H1 (cell line): ENCODE measurements around the gene DCAF4. TPM values are rescaled to one million over a fixed set of nuclear protein-coding genes. Genes with fewer than 3 reads are reported as not detected.

Source experiments
- CTCF ChIA-PET: fragments of 300-600 bp; sonication (Branson Sonifier 250); formaldehyde crosslinking; loops from one replicate; lab custom pipeline; 2021; ENCODE audit not compliant: partially characterized antibody; lab: Charles Lee
- POLR2A ChIA-PET: fragments of 300-600 bp; sonication (Branson Sonifier 250); formaldehyde crosslinking; loops from one replicate; lab custom pipeline; 2021; ENCODE audit warnings: inconsistent platforms; ENCODE audit not compliant: partially characterized antibody; lab: Charles Lee
- DNase-seq, 2 experiments: peaks; one replicate each; pipeline versions ENCODE4 v3.0.0 to v3.0.0-alpha.2; 2010 to 2022; ENCODE audit warnings: low spot score in 2 of 2, low read depth in 1 of 2, mixed read lengths in 1 of 2
- FAIRE-seq: peaks from 2 replicates; lab custom pipeline; 2011; peaks lifted over from hg19 to GRCh38; lab: Jason Lieb, UNC
- H2AFZ ChIP-seq: 2 replicates; pipeline ENCODE4 v1.8.1; 2012; ENCODE audit warnings: low read length, inconsistent platforms
- H2AK5ac ChIP-seq: 2 replicates; pipeline ENCODE4 v1.6.1; 2013; ENCODE audit warnings: low read depth, low read length
- H2BK120ac ChIP-seq: replicated peaks from 2 replicates; pipeline ENCODE3; 2013; ENCODE audit warnings: low read depth, low read length, inconsistent platforms
- H2BK12ac ChIP-seq: 2 replicates; pipeline ENCODE4 v1.6.1; 2013; ENCODE audit warnings: low read depth, low read length
- H2BK15ac ChIP-seq: 2 replicates; pipeline ENCODE4 v1.6.1; 2013; ENCODE audit warnings: low read length
- H2BK20ac ChIP-seq: 2 replicates; pipeline ENCODE4 v1.6.1; 2013; ENCODE audit warnings: low read length
- H2BK5ac ChIP-seq: 2 replicates; pipeline ENCODE4 v1.6.1; 2013; ENCODE audit warnings: low read depth, low read length
- H3K14ac ChIP-seq: 2 replicates; pipeline ENCODE4 v1.6.1; 2013; ENCODE audit warnings: inconsistent platforms; ENCODE audit not compliant: insufficient read length
- H3K18ac ChIP-seq: 2 replicates; pipeline ENCODE4 v1.6.1; 2013; ENCODE audit warnings: low read length; ENCODE audit errors: extremely low read depth
- H3K23ac ChIP-seq: 2 replicates; pipeline ENCODE4 v1.6.1; 2013; ENCODE audit warnings: inconsistent platforms; ENCODE audit not compliant: insufficient read length
- H3K23me2 ChIP-seq: 2 replicates; pipeline ENCODE4 v1.6.1; 2013; ENCODE audit warnings: low read depth, low read length
- H3K27ac ChIP-seq: 2 replicates; pipeline ENCODE4 v1.6.1; 2011; ENCODE audit warnings: low read depth, low read length, inconsistent platforms
- H3K27me3 ChIP-seq, 4 experiments: replicated peaks in 1 of 4; 1 replicate in 1 of 4; 2 replicates in 3 of 4; pipeline versions ENCODE4 v1.6.1 to v1.8.1; 2011 to 2013; ENCODE audit warnings: low read length in 3 of 4, mild to moderate bottlenecking in 3 of 4, inconsistent platforms in 2 of 4, mixed read lengths in 2 of 4, moderate library complexity in 1 of 4; ENCODE audit not compliant: control insufficient read depth in 3 of 4, insufficient read depth in 3 of 4; ENCODE audit errors: extremely low read depth in 1 of 4
- H3K36me3 ChIP-seq, 4 experiments: 2 replicates each; pipeline versions ENCODE4 v1.6.1 to v1.8.1; 2011 to 2013; ENCODE audit warnings: mild to moderate bottlenecking in 4 of 4, low read length in 3 of 4, moderate library complexity in 2 of 4, control low read depth in 1 of 4, inconsistent platforms in 1 of 4; ENCODE audit not compliant: insufficient read depth in 4 of 4, control insufficient read depth in 2 of 4
- H3K4ac ChIP-seq: replicated peaks from 2 replicates; pipeline ENCODE3; 2013; ENCODE audit warnings: low read length, low read depth, mixed read lengths, inconsistent platforms; ENCODE audit not compliant: insufficient read length
- H3K4me1 ChIP-seq, 4 experiments: replicated peaks in 1 of 4; 1 replicate in 1 of 4; 2 replicates in 3 of 4; pipeline versions ENCODE4 v1.6.1 to v1.8.1; 2011 to 2013; ENCODE audit warnings: low read length in 3 of 4, inconsistent platforms in 2 of 4, mixed read lengths in 1 of 4; ENCODE audit not compliant: insufficient read depth in 4 of 4, control insufficient read depth in 3 of 4
- H3K4me2 ChIP-seq, 2 experiments: 2 replicates each; pipeline versions ENCODE4 v1.6.1 to v1.8.1; 2011 to 2013; ENCODE audit warnings: low read depth in 2 of 2, low read length in 2 of 2, control low read depth in 1 of 2, inconsistent platforms in 1 of 2, mild to moderate bottlenecking in 1 of 2; ENCODE audit not compliant: insufficient read depth in 1 of 2
- H3K4me3 ChIP-seq, 4 experiments: fragments of 200-600, 300-600 bp in 1 of 4; sonication (generic), shearing (Covaris generic), sonication (Bioruptor Twin) in 1 of 4; 2 replicates each; pipeline versions ENCODE4 v1.5.1 to v1.8.1; 2011 to 2016; ENCODE audit warnings: low read length in 4 of 4, low read depth in 3 of 4, control low read depth in 2 of 4, inconsistent platforms in 2 of 4, mild to moderate bottlenecking in 2 of 4, mixed read lengths in 1 of 4, moderate library complexity in 1 of 4; ENCODE audit not compliant: insufficient read depth in 2 of 4; ENCODE audit errors: extremely low read depth in 1 of 4
- H3K56ac ChIP-seq: replicated peaks from 2 replicates; pipeline ENCODE3; 2013; ENCODE audit warnings: low read depth, mild to moderate bottlenecking, mixed read lengths, low read length, inconsistent platforms; ENCODE audit not compliant: insufficient read length
- H3K79me1 ChIP-seq: 2 replicates; pipeline ENCODE4 v1.6.1; 2013; ENCODE audit warnings: low read depth, low read length, control low read depth
- H3K79me2 ChIP-seq, 2 experiments: 2 replicates each; pipeline versions ENCODE4 v1.6.1 to v1.8.1; 2012 to 2013; ENCODE audit warnings: low read length in 2 of 2, mild to moderate bottlenecking in 2 of 2, inconsistent platforms in 1 of 2; ENCODE audit not compliant: insufficient read depth in 2 of 2, control insufficient read depth in 1 of 2
- H3K9ac ChIP-seq, 4 experiments: replicated peaks in 1 of 4; 1 replicate in 1 of 4; 2 replicates in 3 of 4; pipeline versions ENCODE4 v1.6.1 to v1.8.1; 2011 to 2013; ENCODE audit warnings: low read depth in 3 of 4, low read length in 3 of 4, control low read depth in 2 of 4, mild to moderate bottlenecking in 2 of 4, moderate library complexity in 2 of 4, inconsistent platforms in 1 of 4; ENCODE audit errors: extremely low read depth in 1 of 4
- H3K9me3 ChIP-seq, 2 experiments: 2 replicates each; pipeline versions ENCODE4 v1.6.1 to v1.8.1; 2012 to 2013; ENCODE audit warnings: mild to moderate bottlenecking in 2 of 2, moderate library complexity in 2 of 2, control low read depth in 1 of 2, inconsistent platforms in 1 of 2, low read depth in 1 of 2, low read length in 1 of 2, mixed read lengths in 1 of 2; ENCODE audit not compliant: insufficient read depth in 2 of 2
- H4K20me1 ChIP-seq, 2 experiments: replicated peaks in 1 of 2; 2 replicates each; pipeline versions ENCODE3 to v1.8.1; 2011 to 2013; ENCODE audit warnings: inconsistent platforms in 2 of 2, low read length in 2 of 2, mild to moderate bottlenecking in 1 of 2; ENCODE audit not compliant: insufficient read depth in 2 of 2, control insufficient read depth in 1 of 2
- H4K5ac ChIP-seq: 2 replicates; pipeline ENCODE4 v1.6.1; 2013; ENCODE audit warnings: low read length, low read depth, mixed read lengths, inconsistent platforms; ENCODE audit not compliant: insufficient read length
- H4K8ac ChIP-seq: 2 replicates; pipeline ENCODE4 v1.8.0; 2013; ENCODE audit warnings: mild to moderate bottlenecking, moderate library complexity, low read length, inconsistent platforms; ENCODE audit not compliant: insufficient read depth; ENCODE audit errors: extremely low read depth
- H4K91ac ChIP-seq: replicated peaks from 2 replicates; pipeline ENCODE3; 2013; ENCODE audit warnings: low read length, mixed read lengths, inconsistent platforms; ENCODE audit not compliant: insufficient read length
- GABPA ChIP-seq: IDR thresholded peaks from 2 replicates; pipeline ENCODE4 v1.6.1; 2011; ENCODE audit warnings: mild to moderate bottlenecking, low read length, moderate library complexity, borderline replicate concordance; ENCODE audit not compliant: insufficient read depth
- WGBS, 2 experiments: shearing (Covaris generic) in 1 of 2; methylation state at CpG; one replicate each; pipeline versions ENCODE4 v1.1.6 to v1.1.7; 2013 to 2015; ENCODE audit warnings: low lambda C conversion rate in 2 of 2, mixed read lengths in 2 of 2, inconsistent platforms in 1 of 2, low coverage in 1 of 2, missing lambda C conversion rate in 1 of 2; ENCODE audit not compliant: insufficient replicate concordance in 2 of 2, insufficient coverage in 1 of 2, insufficient read length in 1 of 2; ENCODE audit errors: extremely low coverage in 1 of 2, missing lambda C conversion rate in 1 of 2; 5-methylcytosine and 5-hydroxymethylcytosine counted together
- polyA plus RNA-seq, 7 experiments: library from polyadenylated mRNA; depleted of rRNA in 3 of 7; stranded (reverse) in 5 of 7; unstranded in 2 of 7; fragments of >200 nt in 5 of 7; fragments of 200-250 nt in 2 of 7; gene quantifications; 1 replicate in 5 of 7; 2 replicates in 1 of 7; 4 replicates in 1 of 7; pipeline versions ENCODE4 v1.2.1 to v1.2.3, GENCODE V29; 2011 to 2013; ENCODE audit warnings: missing spikeins in 2 of 7, mixed read lengths in 2 of 7
- total RNA-seq: library from RNA; stranded (reverse); fragmentation: NEBNext Ultra II Directional; extraction: Animal tissue kit (Norgen Biotek cat#: 25700); gene quantifications from 2 replicates; pipeline ENCODE4 v1.2.1, GENCODE V29; 2021

The DCAF4 gene
- total and polyA plus RNA-seq, 2 of the 8 experiments (the other 6 are each of a cell fraction or from before 2014, with no cell fraction given) = 17.0 to 21.1 TPM

DNA sequence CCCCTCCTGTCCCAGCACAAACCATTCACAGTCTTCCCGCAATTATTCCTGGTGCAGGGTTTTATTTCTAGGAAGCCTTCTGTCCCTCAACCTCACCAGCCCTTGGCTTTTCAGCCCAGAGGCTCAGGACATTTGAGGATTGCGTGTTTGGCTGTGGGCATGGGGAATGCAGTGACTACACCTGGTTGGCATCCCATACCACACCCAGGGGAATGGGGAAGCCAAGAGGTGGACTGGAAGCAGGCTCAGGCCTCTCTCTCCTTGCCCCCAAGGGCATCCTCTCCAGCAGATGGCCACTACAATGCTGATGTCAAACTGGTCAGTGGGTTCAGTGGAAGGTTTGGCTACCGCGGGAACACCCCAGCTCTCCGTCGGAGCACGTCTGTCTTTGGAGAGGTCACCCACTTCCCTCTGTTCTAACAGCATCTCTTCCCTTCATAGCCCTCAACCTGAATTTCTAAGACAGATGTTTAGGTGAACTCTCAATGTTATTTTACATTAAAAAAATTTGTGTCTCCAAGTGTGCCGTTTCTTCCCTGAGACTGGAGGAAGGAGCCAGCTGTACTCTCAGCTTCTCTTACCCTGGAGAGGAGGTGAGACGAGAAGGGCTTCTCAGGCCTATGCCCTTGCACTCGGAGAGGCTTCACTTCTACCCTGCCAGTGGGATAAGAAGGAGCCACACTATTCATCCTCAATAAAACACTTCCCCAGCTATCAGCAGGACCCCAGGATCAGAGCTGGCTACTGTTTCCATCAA lies 35.5 kb downstream of the DCAF4 start:
- Histone ChIP-seq H3K9me3 (no peaks in the 10 kb centered on the region), H3K79me2 (no peaks in the 10 kb centered on the region), H4K20me1 (no peaks in the 10 kb centered on the region), H3K14ac (no peak overlapping the region), H3K79me1 (no peaks in the 10 kb centered on the region), H3K36me3 (peaks cover 2 to 13% (median 6%) of the 10 kb centered on the region in 4 experiments; a peak in 4 of 8 replicates), H3K9ac (no peak overlapping the region), H4K8ac (no peak overlapping the region), H3K4me1 (no peaks in the 10 kb centered on the region), H2BK12ac (no peak overlapping the region), H3K27ac (no peak overlapping the region), H2BK20ac (no peak overlapping the region), H2AK5ac (no peak overlapping the region), H2BK120ac (no peak overlapping the region), H3K4ac (no peak overlapping the region), H3K23me2 (no peaks in the 10 kb centered on the region), H2AFZ (no peak overlapping the region), H4K91ac (no peak overlapping the region), H3K23ac (no peak overlapping the region), H3K56ac (no peak overlapping the region), H2BK5ac (no peak overlapping the region), H4K5ac (no peak overlapping the region), H3K4me3 (no peak overlapping the region), H3K4me2 (no peak overlapping the region), H3K18ac (no peak overlapping the region), H2BK15ac (no peak overlapping the region), H3K27me3 (no peaks in the 10 kb centered on the region)
- 79% methylated on average over 10 of the region's 10 CpGs; no CpG with 5 or more reads in 1 of the 2 experiments for WGBS, 2 experiments
- TF ChIP-seq GABPA = no peak
- no peak for DNase-seq
- FAIRE-seq = no peak
- ChIA-PET CTCF (interaction anchor here (0.6 to 4.8 kb wide), 5 partner anchors 13 to 448 kb away, joined by 3 to 25 read pairs (median 6); no protein-coding TSS in a partner anchor), POLR2A (interaction anchor here (0.8 to 1.4 kb wide), 6 partner anchors 10 to 97 kb away, joined by 3 read pairs; partner anchors contain the start of genes RBM25 and ZFYVE1)
